ENCODE results near the gene CIITA.
"Not testable (repeated sequence)": the region's sequence is repeated elsewhere in the genome, so short reads cannot be mapped to it uniquely, and the experiment has no call there.

CIITA gene

GRCh38 chr16:10937068-10937859 lies 60.3 kb downstream of the CIITA start:
- no peak for DNase-seq (ENCODE audit: low read depth in 2 of 2)

GRCh38 chr16:10938321-10938720 lies 61.3 kb downstream of the CIITA start:
- DNase-seq (ENCODE audit: low read depth in 2 of 2): no peak

DNA sequence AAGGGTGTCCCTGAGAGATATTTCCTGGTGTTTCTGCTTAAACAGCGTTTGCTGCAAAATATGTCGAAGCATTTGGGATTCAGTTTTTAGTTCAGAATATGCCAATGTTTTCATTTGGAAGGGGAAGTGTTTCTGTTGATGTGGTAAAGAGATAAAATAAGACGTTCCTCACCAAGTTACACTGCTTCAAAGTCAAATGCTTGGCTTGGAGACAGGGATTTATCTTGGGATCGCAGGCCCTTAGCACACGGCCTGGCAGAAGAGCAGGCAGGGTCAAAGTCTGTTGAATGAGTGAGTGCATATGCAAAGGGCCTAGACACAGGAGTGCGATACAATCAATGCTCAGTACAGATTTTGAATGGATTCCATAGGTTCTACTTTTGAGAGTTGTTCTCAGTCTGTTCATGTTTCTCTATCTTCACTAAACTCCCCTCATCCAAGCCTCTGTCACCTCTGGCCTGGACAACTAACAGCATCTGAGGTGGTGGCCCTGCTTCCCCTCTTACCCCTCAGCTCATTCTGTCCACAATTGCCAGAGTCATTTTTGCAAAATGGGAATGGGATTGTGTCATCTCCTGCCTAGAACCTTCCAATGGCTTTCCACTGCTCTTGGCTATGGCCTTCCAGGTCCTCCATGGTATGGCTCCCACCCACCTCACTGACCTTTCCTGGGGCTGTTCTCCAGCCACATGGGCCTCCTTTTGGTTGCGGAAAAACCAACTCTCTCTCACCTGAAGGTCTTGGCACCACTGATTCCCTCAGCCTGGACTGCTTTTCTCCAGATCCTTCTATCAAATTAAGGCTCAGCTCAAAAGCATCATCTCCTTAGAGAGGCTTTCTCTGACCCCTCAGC lies 62.0 kb downstream of the CIITA start:
- no peak for DNase-seq (ENCODE audit: low read depth in 2 of 2)

- no peak for DNase-seq (ENCODE audit: low read depth in 2 of 2)
Measured at GRCh38 chr16:10939649-10940234, 62.7 kb downstream of the CIITA start.

- DNase-seq (ENCODE audit: low read depth in 2 of 2): no peak
Measured at GRCh38 chr16:10940501-10941079, 63.6 kb downstream of the CIITA start.

DNA sequence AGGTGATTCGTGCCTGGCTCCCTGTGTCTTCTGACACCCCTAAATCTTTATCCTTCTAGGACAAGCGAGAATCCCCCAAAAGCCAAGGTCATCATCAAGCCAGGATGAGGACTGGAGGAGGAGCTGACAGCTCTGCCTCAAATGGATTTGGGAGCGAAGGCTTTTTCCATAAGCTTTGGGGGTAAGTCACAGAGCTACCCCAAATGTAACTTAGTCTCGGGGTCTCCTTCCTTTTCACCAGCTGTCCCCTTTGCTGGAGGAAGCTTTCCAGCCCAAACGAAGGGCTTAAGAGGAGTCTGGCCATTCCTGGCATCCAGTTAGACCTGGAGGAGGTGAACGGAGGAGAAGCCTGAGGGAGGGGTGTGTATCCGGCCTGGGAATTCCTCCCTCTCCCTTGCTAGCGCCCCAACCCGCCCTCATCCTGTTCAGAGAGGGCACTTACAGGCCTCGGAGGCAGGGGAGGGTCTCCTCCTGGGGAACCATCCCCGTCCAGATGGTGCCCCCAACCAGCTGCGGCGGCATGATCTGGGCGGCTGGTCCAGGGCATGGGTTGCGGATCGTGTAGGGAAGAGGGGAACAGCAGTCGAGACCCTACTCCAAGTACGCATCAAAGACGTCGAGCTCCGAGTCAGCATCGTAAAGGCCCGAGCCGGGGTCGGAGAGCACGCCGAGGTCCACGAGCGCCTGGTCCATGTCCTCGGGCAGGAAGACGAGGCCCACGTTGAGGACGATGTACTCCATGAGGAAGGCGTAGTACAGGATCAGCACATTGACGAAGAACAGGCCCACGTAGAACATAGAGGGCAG lies 64.3 kb downstream of the CIITA start:
- no peak for DNase-seq (ENCODE audit: low read depth in 2 of 2)

DNA sequence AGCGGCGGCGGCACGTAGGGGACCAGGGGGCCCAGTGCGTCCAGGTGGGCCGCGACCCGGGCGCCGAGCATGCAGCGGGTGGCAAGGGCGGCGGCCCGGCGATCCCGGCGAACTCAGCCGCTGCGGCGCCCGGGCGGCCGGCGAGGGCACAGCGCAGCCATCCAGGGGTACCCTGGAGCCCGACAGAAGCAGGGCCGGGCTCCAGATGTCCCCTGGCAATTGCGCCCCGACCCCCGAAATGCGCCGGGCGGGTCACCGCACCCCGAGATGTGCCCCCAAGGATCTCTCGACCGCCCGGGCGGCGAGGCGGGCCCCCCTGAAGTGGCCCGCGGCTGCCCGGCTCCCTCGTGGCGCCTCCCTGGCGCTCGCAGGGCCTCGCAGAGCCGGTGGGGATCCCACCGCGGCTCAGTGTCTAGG lies 64.9 kb downstream of the CIITA start:
- not testable (repeated sequence) for DNase-seq (ENCODE audit: low read depth in 2 of 2)

DNA sequence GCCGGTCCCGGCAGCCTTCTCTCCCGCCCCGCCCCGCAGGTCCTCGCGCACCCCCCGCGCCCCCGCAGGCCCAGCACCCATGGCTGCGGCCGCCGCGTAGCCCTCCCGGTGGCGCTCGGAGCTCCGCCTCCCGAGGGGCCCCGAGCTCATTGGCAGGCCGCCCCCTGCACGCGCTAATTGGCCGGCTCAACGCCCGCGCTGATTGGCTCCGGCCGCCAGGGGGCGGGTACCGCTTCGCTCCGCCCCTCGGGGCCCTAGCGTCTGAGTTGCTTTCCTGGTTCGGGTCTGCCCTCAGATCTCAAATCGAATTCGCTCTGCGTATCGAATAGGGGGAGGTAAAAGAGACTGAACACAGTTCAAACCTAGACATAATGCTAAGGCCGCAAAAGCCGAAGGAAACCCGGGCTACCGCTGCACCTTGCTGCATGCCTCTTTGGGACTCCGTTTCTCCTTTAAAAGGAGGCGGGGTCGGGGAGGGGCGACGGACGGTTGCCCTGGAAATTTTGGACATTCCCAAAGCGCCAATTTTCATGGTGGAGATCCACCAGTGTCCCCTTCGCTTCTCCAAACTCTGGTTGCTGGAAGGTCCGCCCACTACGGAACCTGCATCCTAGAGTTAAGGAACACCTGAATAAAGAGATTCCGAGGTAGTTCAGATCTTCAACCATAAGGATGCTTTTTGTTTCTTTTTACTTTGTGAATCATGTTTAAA lies 65.5 kb downstream of the CIITA start, which contains the start of gene DEXI:
Gene DEXI, minus strand, starts transcription at position 117 of the 712 bp plus-strand sequence. CDS start 463 bp downstream, outside the sequence.
- DNase-seq (ENCODE audit: low read depth in 2 of 2): peak; percentile 91

- DNase-seq (ENCODE audit: low read depth in 2 of 2): no peak
Measured at GRCh38 chr16:10943064-10943353, 66.0 kb downstream of the CIITA start.

DNA sequence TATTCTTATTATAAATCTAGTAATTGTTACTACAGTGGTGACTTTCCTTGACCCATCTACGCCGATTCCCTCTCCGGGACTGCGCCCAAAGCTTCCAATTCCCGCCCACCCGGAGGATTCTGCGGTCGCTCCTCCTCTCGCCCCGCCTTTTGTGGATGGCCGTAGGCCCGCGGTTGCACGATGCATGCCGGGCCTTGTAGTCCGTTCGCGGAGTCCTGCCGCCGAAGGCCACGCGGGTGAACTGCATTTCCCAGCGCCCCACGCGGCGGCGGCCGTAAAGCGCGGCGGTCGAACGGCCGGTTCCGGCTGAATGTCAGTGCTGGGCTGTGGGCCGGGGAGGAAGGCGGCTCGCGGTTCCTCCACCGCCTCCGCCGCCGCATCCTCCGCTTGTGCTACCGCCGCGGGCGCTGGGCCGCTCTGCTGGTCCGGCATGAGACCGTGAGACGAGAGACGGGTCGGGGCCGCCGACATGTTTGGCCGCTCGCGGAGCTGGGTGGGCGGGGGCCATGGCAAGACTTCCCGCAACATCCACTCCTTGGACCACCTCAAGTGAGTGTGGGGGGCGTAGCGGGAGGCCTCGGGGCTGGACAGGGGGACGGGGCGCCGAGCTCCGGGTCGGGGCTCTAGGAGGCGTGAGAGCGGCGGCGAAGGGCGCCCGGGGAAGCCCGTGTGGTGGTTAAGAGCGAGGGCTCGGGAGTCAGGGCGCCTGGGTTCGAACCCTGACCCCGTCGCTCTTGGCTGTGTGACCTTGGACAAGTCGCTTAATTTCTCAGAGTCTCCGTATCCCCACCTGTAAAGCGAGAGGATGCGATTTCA lies 67.5 kb downstream of the CIITA start, which contains the start of gene CLEC16A:
Gene CLEC16A, plus strand, starts transcription at position 316 of the 816 bp plus-strand sequence. Its CDS starts 154 bp downstream, at position 470.
- DNase-seq (ENCODE audit: low read depth in 2 of 2): peak; percentile 93

GRCh38 chr16:10945065-10945787 lies 68.2 kb downstream of the CIITA start:
- no peak for DNase-seq (ENCODE audit: low read depth in 2 of 2)

DNA sequence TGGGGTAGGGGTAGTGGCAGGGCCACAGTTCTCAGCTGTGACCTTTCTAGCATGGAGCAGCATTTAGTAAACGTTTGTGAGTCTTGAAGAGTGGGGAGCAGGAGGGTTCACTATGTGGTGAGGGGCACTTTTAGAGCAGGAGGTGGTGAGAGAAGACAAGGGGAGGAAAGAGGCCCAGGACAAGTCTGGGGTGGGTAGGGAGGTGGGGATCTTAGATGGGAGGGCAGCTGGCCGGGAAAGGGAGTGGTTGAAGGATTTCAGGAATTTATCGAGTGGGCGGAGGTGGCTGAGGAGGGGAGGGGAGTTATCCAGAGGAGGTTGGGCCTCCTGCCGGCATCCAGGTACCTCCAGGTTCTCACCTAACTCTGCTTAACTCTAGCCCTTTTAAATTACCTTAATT lies 69.3 kb downstream of the CIITA start:
- no peak for DNase-seq (ENCODE audit: low read depth in 2 of 2)

- no peak for DNase-seq (ENCODE audit: low read depth in 2 of 2)
Measured at GRCh38 chr16:10947211-10947787, 70.3 kb downstream of the CIITA start.

GRCh38 chr16:10949424-10949970 lies 72.5 kb downstream of the CIITA start:
- DNase-seq (ENCODE audit: low read depth in 2 of 2): peak in 1 of 2 donors; percentile 26

DNA sequence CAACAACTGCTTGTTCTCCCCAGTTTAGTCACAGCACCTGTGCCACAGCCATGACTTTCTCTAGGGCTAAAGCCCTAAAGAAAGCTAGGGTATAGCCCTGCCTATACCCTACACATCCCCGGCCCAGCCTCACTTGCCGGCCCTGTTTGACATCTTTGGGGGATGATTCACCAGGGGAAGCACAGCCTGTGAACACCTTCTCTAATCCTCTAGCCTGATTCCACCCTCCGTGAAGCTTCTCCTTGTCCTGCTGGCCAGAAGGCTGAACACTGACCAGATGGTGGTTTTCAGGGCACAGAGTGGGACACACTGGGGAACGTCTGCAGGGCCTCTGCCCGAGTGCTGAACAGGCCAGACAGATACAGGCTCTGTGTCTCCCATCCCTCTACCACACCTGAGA lies 73.4 kb downstream of the CIITA start:
- no peak for DNase-seq (ENCODE audit: low read depth in 2 of 2)

GRCh38 chr16:10951026-10951425 lies 74.0 kb downstream of the CIITA start:
- DNase-seq (ENCODE audit: low read depth in 2 of 2): no peak

- no peak for DNase-seq (ENCODE audit: low read depth in 2 of 2)
Measured at GRCh38 chr16:10954903-10955302, 77.9 kb downstream of the CIITA start.

DNA sequence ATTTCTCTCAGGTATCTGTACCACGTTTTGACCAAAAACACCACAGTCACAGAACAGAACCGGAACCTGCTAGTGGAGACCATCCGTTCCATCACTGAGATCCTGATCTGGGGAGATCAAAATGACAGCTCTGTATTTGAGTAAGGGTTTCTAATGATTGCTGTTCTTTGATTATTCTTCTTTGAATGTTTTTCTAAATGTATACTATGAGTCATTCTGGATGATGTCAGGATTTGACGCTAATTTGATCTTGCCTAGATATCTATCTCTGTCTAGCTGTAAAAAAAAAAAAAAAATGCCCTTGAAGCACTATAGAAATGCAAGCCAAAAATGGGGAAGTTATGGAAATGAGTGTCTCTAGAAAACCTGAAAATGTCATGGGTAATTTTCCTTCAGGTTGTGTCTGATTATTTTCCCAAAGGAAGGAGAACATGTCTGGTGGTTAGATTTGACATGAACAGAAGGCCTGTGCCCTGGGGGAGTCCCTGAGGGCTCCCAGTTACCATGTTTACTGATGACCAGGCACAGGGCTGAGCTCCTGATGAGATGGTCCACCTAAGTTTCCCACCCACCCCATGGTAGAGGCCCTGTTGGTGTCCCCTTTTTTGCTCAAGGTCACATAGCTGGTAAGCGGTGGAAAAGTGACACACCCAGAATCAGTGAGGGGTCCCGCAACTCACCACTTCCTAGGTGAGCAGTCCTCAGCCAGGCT lies 80.9 kb downstream of the CIITA start:
- peak in 1 of 2 donors; percentile 34 for DNase-seq (ENCODE audit: low read depth in 2 of 2)
